Osteoblast (primary cell): ENCODE results near the gene PRRT4. TPM values are rescaled to one million over a fixed set of nuclear protein-coding genes. Genes with fewer than 3 reads are reported as not detected.
A peak's percentile ranks its signal among the peaks of the same experiment; 100 is the strongest.

Source experiments
- DNase-seq: peaks from one replicate; pipeline ENCODE4 v3.0.0; 2011; ENCODE audit warnings: low spot score, mixed read lengths; ENCODE audit not compliant: insufficient read length; ENCODE audit errors: missing footprints
- H2AFZ ChIP-seq: 2 replicates; pipeline ENCODE4 v1.6.0; 2011; ENCODE audit warnings: mild to moderate bottlenecking, low read length
- H3K27ac ChIP-seq: 2 replicates; pipeline ENCODE4 v1.5.1; 2011; ENCODE audit warnings: mild to moderate bottlenecking, low read depth, low read length, moderate library complexity
- H3K27me3 ChIP-seq: 2 replicates; pipeline ENCODE4 v1.6.0; 2012; ENCODE audit warnings: mild to moderate bottlenecking, control low read depth, inconsistent platforms, low read length, moderate library complexity; ENCODE audit not compliant: insufficient read depth
- H3K36me3 ChIP-seq: 2 replicates; pipeline ENCODE4 v1.5.1; 2011; ENCODE audit warnings: mild to moderate bottlenecking, low read length, control low read depth, moderate library complexity; ENCODE audit not compliant: insufficient read depth
- H3K4me1 ChIP-seq: 2 replicates; pipeline ENCODE4 v1.5.1; 2011; ENCODE audit warnings: mild to moderate bottlenecking, low read length, control low read depth, moderate library complexity; ENCODE audit not compliant: insufficient read depth
- H3K4me2 ChIP-seq: 2 replicates; pipeline ENCODE4 v1.6.0; 2011; ENCODE audit warnings: mild to moderate bottlenecking, low read length; ENCODE audit not compliant: insufficient read depth
- H3K4me3 ChIP-seq: fragments of 200-600 bp; sonication (generic); 3 replicates; pipeline ENCODE4 v1.5.1; 2012; ENCODE audit warnings: mild to moderate bottlenecking, low read length, inconsistent platforms; ENCODE audit not compliant: insufficient read depth
- H3K79me2 ChIP-seq: 2 replicates; pipeline ENCODE4 v1.6.0; 2012; ENCODE audit warnings: mild to moderate bottlenecking, low read length, control low read depth, inconsistent platforms; ENCODE audit not compliant: insufficient read depth
- H3K9me3 ChIP-seq: 2 replicates; pipeline ENCODE4 v1.5.1; 2011; ENCODE audit warnings: low read depth, low read length, control low read depth
- H4K20me1 ChIP-seq: 2 replicates; pipeline ENCODE4 v1.6.0; 2012; ENCODE audit warnings: mild to moderate bottlenecking, low read length, control low read depth; ENCODE audit not compliant: insufficient read depth
- total RNA-seq: library from RNA; depleted of rRNA; stranded (reverse); fragments of >200 nt; gene quantifications from 2 replicates; pipeline ENCODE4 v1.2.3, GENCODE V29; 2012
- TF ChIP-seq, protein P1 (sequence below): IDR thresholded peaks from 2 replicates; pipeline ENCODE4 v1.5.1; 2011; ENCODE audit warnings: mild to moderate bottlenecking, low read depth, low read length, moderate library complexity; ENCODE audit errors: extremely low read depth

PRRT4 gene
- total RNA-seq, 1 donor, result not detected

DNA sequence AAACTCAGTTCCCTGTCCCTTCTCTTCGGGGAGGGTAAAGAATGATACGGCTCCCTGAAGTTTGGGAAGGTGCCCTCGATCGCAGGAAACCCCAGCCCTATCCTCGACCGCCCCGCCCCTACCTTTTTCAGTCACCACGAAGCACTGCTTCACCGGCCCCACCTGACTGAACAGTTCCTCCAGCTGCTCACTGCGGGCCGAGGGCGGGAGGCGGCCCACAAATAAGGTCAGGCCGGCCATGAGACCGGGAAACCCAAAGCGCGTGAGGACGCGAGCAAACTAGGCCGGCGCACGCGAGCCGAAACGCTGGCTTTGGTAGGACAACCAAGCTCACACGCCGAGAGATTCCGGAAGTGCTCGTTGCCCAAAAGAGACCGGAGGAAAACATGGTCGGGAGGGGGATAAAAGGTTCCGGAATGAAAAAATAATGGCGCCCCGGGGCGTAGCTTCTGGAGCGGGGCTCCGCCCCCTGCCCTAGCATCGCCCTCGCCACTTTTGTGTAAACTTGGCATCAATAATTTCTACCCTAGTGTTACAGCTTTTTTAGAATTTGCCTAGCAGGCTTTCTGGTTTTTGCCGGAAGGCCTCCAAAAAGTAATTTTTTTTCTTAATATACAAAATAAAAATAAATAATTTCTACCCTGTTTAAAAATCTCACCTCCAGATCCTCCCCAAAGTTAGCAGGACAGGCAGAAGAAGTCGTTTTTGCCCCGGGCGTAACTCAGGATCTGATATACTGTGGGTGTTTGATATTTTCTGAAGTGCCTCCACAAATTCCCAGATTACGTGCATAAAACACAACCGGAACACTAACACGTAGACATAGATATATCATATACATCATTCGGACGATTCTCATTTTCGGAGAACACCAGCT lies 17.7 kb downstream of the PRRT4 start, which contains the start of gene RBM28:
Gene RBM28 (minus strand): TSS at position 355 of the 877 bp plus-strand sequence. CDS start 115 bp downstream, at position 240.
- no peaks in the 10 kb centered on the region for H3K9me3 ChIP-seq
- peaks cover 7% of the 10 kb centered on the region for H3K36me3 ChIP-seq
- peaks cover 44% of the 10 kb centered on the region for H3K79me2 ChIP-seq
- H3K27ac ChIP-seq, result peak within 1 kb of the TSS; percentile 73
- H3K27me3 ChIP-seq, result peaks cover 4% of the 10 kb centered on the region
- TF ChIP-seq, protein P1, sequence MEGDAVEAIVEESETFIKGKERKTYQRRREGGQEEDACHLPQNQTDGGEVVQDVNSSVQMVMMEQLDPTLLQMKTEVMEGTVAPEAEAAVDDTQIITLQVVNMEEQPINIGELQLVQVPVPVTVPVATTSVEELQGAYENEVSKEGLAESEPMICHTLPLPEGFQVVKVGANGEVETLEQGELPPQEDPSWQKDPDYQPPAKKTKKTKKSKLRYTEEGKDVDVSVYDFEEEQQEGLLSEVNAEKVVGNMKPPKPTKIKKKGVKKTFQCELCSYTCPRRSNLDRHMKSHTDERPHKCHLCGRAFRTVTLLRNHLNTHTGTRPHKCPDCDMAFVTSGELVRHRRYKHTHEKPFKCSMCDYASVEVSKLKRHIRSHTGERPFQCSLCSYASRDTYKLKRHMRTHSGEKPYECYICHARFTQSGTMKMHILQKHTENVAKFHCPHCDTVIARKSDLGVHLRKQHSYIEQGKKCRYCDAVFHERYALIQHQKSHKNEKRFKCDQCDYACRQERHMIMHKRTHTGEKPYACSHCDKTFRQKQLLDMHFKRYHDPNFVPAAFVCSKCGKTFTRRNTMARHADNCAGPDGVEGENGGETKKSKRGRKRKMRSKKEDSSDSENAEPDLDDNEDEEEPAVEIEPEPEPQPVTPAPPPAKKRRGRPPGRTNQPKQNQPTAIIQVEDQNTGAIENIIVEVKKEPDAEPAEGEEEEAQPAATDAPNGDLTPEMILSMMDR, result no peak
- peaks cover 13% of the 10 kb centered on the region for H3K4me1 ChIP-seq
- H2AFZ ChIP-seq, result peak within 1 kb of the TSS; percentile 89
- no peaks in the 10 kb centered on the region for H4K20me1 ChIP-seq
- H3K4me3 ChIP-seq, result peak within 1 kb of the TSS; percentile 88
- peak within 1 kb of the TSS; percentile 97 for H3K4me2 ChIP-seq
- DNase-seq, result peak; percentile 98

DNA sequence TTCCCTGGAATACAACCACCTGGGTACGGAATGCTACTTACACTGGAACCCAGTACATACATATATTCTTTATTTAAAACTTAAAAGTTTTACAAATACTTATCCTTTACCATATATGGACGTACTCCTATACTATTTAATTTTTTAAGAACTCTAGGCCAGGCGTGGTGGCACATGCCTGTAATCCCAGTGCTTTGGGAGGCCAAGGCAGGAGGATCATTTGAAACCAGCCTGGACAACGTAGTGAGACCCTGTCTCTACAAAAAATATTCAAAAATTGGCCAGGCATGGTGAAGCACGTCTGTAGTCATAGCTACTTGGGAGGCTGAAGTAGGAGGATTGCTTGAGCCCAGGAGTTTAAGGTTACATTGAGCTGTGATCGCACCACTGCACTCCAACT lies 19.8 kb downstream of the PRRT4 start:
- Histone ChIP-seq H3K4me1 (peaks cover 13% of the 10 kb centered on the region), H3K27ac (no peak overlapping the region), H3K9me3 (no peaks in the 10 kb centered on the region), H4K20me1 (no peaks in the 10 kb centered on the region), H3K4me2 (peak overlapping the region; percentile 97), H3K4me3 (no peak overlapping the region), H3K36me3 (peaks cover 25% of the 10 kb centered on the region), H3K27me3 (no peaks in the 10 kb centered on the region), H3K79me2 (peaks cover 44% of the 10 kb centered on the region), H2AFZ (no peak overlapping the region)
- TF ChIP-seq, protein P1, result no peak
- no peak for DNase-seq

- H3K4me3 ChIP-seq, result no peak overlapping the region
- H3K9me3 ChIP-seq, result no peaks in the 10 kb centered on the region
- H4K20me1 ChIP-seq, result no peaks in the 10 kb centered on the region
- H3K4me1 ChIP-seq, result no peaks in the 10 kb centered on the region
- no peak for DNase-seq
- no peak overlapping the region for H2AFZ ChIP-seq
- TF ChIP-seq, protein P1, result no peak
- H3K27ac ChIP-seq, result no peak overlapping the region
- H3K27me3 ChIP-seq, result no peaks in the 10 kb centered on the region
- no peak overlapping the region for H3K4me2 ChIP-seq
- H3K79me2 ChIP-seq, result peaks cover 15% of the 10 kb centered on the region
- H3K36me3 ChIP-seq, result peaks cover 79% of the 10 kb centered on the region
Measured at GRCh38 chr7:128335730-128336129, 25.8 kb downstream of the PRRT4 start.

DNA sequence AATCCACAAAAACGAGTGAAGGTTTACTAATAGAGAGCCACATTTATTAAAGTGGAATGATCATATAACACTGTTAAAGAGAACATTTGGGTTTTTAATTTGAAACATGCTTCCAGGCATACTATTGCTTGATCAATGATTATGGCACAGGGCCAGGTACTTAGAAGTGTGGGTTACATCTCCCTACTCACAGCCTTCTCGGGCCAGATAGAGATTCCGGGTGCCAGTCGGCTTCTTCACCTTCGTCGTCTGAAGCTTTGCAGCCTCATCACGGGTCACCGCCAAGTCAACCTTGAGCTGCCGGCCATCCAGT lies 37.2 kb downstream of the PRRT4 start:
- H4K20me1 ChIP-seq, result no peaks in the 10 kb centered on the region
- H3K4me1 ChIP-seq, result peaks cover 33% of the 10 kb centered on the region
- H3K36me3 ChIP-seq, result peaks cover 55% of the 10 kb centered on the region
- no peaks in the 10 kb centered on the region for H3K79me2 ChIP-seq
- H3K4me2 ChIP-seq, result no peak overlapping the region
- TF ChIP-seq, protein P1, result no peak
- peak overlapping the region; percentile 89 for H3K27ac ChIP-seq
- DNase-seq, result no peak
- no peak overlapping the region for H3K4me3 ChIP-seq
- H3K27me3 ChIP-seq, result no peaks in the 10 kb centered on the region
- no peak overlapping the region for H2AFZ ChIP-seq
- no peaks in the 10 kb centered on the region for H3K9me3 ChIP-seq
